Activated B cell treated with CpG ODN at 0.5 μM for 24 hours (primary cell): Measurements from ENCODE around the gene HNRNPF. TPM values are rescaled to one million over a fixed set of nuclear protein-coding genes. Genes with fewer than 3 reads are reported as not detected.

Source experiments
- ATAC-seq: fragments of 200-7000 bp; cut with Tn5 transposase; one replicate; pipeline ENCODE4 v1.10.0; 2021; ENCODE audit warnings: low read depth, mild to moderate bottlenecking, moderate library complexity
- CTCF ChIA-PET: fragments of 350-600 bp; sonication (Branson Sonifier 250); formaldehyde crosslinking; loops from one replicate; lab custom pipeline; 2021; ENCODE audit warnings: antibody characterized with exemption; lab: Charles Lee
- POLR2A ChIA-PET: fragments of 350-600 bp; sonication (Branson Sonifier 250); formaldehyde crosslinking; loops from one replicate; lab custom pipeline; 2021; ENCODE audit warnings: antibody characterized with exemption; lab: Charles Lee
- DNase-seq: peaks from one replicate; pipeline ENCODE4 v3.0.0; 2022
- H3K27ac Mint-ChIP-seq: one replicate; pipeline ENCODE4 v1.8.0; 2020; ENCODE audit warnings: mixed read lengths
- H3K27me3 Mint-ChIP-seq: one replicate; pipeline ENCODE4 v1.8.0; 2021; ENCODE audit warnings: mixed read lengths
- H3K36me3 Mint-ChIP-seq: one replicate; pipeline ENCODE4 v1.8.0; 2021; ENCODE audit warnings: low read depth, mixed read lengths
- H3K4me1 Mint-ChIP-seq: one replicate; pipeline ENCODE4 v1.8.0; 2021; ENCODE audit warnings: mixed read lengths
- H3K4me3 Mint-ChIP-seq: one replicate; pipeline ENCODE4 v1.8.0; 2020; ENCODE audit warnings: mild to moderate bottlenecking, mixed read lengths
- H3K9me3 Mint-ChIP-seq: one replicate; pipeline ENCODE4 v1.8.0; 2020; ENCODE audit warnings: mixed read lengths
- intact Hi-C: fragments of 100-400 bp; cut with micrococcal nuclease; formaldehyde crosslinking; loops from one replicate; pipeline ENCODE4 v1.15.1; 2024
- total RNA-seq: library from RNA; stranded (reverse); gene quantifications from 2 replicates; pipeline ENCODE4 v1.2.3, GENCODE V29; 2022
- TF ChIP-seq, protein P1 (sequence below): fragments of 200-600 bp; IDR thresholded peaks from one replicate; pipeline ENCODE4 v1.8.0; 2022; ENCODE audit warnings: antibody characterized with exemption, mild to moderate bottlenecking

The HNRNPF gene
- total RNA-seq, 1 donor from 2014 or later: 253 TPM

- Mint-ChIP-seq H3K4me1 (peaks cover 86% of the 10 kb centered on the region), H3K9me3 (no peaks in the 10 kb centered on the region), H3K4me3 (peak overlapping the region; percentile 52), H3K27ac (no peak overlapping the region), H3K36me3 (peaks cover 51% of the 10 kb centered on the region), H3K27me3 (no peaks in the 10 kb centered on the region)
- ChIA-PET CTCF (no interaction called here), POLR2A (interaction anchor here (0.7 to 1.0 kb wide), 2 partner anchors 16 to 17 kb away, joined by 3 read pairs; no protein-coding TSS in a partner anchor)
- DNase-seq (no peak), ATAC-seq (no peak)
- TF ChIP-seq, protein P1, sequence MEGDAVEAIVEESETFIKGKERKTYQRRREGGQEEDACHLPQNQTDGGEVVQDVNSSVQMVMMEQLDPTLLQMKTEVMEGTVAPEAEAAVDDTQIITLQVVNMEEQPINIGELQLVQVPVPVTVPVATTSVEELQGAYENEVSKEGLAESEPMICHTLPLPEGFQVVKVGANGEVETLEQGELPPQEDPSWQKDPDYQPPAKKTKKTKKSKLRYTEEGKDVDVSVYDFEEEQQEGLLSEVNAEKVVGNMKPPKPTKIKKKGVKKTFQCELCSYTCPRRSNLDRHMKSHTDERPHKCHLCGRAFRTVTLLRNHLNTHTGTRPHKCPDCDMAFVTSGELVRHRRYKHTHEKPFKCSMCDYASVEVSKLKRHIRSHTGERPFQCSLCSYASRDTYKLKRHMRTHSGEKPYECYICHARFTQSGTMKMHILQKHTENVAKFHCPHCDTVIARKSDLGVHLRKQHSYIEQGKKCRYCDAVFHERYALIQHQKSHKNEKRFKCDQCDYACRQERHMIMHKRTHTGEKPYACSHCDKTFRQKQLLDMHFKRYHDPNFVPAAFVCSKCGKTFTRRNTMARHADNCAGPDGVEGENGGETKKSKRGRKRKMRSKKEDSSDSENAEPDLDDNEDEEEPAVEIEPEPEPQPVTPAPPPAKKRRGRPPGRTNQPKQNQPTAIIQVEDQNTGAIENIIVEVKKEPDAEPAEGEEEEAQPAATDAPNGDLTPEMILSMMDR: no peak
- intact Hi-C loops: no loop called here
Observed at GRCh38 chr10:43402880-43403452, 6.0 kb downstream of the HNRNPF start.

DNA sequence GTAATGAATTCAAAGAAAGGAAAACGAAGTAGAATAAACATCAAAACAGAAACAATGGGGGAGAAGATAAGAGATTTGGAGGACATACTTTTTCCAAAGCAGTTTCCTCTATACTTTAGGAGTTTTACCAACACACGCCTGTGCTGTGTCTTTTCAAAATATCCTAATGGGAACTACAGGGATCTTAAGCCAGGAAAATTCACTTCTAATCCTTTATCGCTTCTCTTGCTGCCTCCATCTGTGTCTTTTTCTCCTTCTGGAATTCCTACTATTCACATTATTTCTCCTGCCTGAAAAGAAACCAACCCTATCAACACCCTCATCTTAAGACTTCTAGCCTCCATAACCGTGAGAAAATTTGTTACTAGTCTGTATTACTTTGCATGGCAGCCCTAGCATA lies 6.8 kb downstream of the HNRNPF start:
- Mint-ChIP-seq H3K27me3 (no peaks in the 10 kb centered on the region), H3K27ac (peak overlapping the region; percentile 1), H3K4me1 (peaks cover 92% of the 10 kb centered on the region), H3K4me3 (no peak overlapping the region), H3K36me3 (peaks cover 50% of the 10 kb centered on the region), H3K9me3 (no peaks in the 10 kb centered on the region)
- intact Hi-C loops: no loop called here
- no peak for ATAC-seq
- POLR2A ChIA-PET: interaction anchor here (0.6 kb wide), 1 partner anchor 50 kb away, joined by 3 read pairs; no protein-coding TSS in a partner anchor
- TF ChIP-seq, protein P1: no peak
- CTCF ChIA-PET: no interaction called here
- DNase-seq: no peak

- TF ChIP-seq, protein P1: no peak
- intact Hi-C loops: no loop called here
- Mint-ChIP-seq H3K27ac (peak overlapping the region; percentile 30), H3K36me3 (peaks cover 51% of the 10 kb centered on the region), H3K4me3 (peak overlapping the region; percentile 17), H3K27me3 (no peaks in the 10 kb centered on the region), H3K4me1 (peaks cover 93% of the 10 kb centered on the region), H3K9me3 (no peaks in the 10 kb centered on the region)
- DNase-seq: no peak
- CTCF ChIA-PET: no interaction called here
- ATAC-seq: no peak
- POLR2A ChIA-PET: interaction anchor here (0.5 to 1.4 kb wide), 6 partner anchors 13 to 727 kb away, joined by 3 to 11 read pairs (median 3); no protein-coding TSS in a partner anchor
Observed at GRCh38 chr10:43401627-43402026, 7.4 kb downstream of the HNRNPF start.

DNA sequence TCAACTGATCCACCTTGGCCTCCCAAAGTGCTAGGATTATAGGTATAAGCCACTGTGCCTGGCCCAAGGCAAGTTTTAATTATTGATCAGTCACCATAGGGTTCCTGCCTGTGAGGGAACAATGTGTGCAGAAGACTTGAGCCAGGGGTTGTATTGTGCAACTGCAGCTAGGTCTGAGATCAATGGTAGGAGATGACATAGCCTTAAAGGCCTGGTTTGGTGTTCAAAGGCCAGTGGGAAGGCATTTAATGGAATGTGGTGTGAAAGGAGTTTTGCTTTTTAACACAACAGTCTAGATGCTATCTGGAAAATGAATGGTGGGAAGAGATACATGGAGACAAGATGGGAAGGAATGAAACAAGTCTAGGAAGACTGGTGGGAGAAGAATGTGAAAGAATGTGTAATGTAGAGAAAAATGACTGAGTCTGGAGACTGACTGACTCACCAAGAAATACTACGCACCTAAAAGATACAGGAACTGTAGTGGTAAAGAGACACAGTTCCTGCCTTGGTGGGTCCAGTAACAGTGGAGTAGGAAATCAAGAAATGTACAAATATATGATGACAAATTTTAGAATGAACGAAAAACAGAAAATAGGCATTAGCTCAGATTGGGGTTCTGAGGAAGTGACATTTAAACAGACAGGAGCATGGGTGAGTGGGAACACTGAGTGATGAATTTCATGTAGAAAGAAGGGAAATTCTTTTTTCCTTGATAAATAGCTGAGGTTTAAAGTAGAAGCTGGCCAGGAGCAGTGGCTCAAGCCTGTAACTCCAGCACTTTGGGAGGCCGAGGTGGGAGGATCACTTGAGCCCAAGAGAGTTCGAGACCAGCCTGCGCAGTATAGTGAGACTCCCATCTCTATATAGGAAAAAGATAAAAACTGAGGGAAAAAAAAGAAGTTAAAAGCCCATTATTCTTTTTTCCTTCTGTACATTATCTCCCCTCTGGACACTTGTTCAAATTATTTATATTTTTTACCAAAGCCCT lies 9.4 kb downstream of the HNRNPF start:
- Mint-ChIP-seq H3K27ac (peak overlapping the region; percentile 41), H3K9me3 (no peaks in the 10 kb centered on the region), H3K4me3 (peak overlapping the region; percentile 42), H3K27me3 (no peaks in the 10 kb centered on the region), H3K4me1 (peaks cover 92% of the 10 kb centered on the region), H3K36me3 (peaks cover 65% of the 10 kb centered on the region)
- ChIA-PET CTCF (no interaction called here), POLR2A (interaction anchor here (1.3 to 7.3 kb wide), 3 partner anchors 9 to 53 kb away, joined by 3 to 71 read pairs (median 4); partner anchors contain the start of genes HNRNPF and ZNF487)
- TF ChIP-seq, protein P1: no peak
- no peak for ATAC-seq
- no peak for DNase-seq
- intact Hi-C loops: loop anchor here (5.0 kb wide), 1 partner anchor 107 kb away; no protein-coding TSS in a partner anchor
